Activated naive CD4-positive, alpha-beta T cell treated with anti-CD3 and anti-CD28 coated beads, Interleukin-2, amount 50 U/mL, for 16 hours (primary cell): ENCODE data around the gene TFB2M.
"Not testable (repeated sequence)": the region's sequence is repeated elsewhere in the genome, so short reads cannot be mapped to it uniquely, and the experiment has no call there.

Experiments used
- DNase-seq: peaks from one replicate; pipeline ENCODE4 v3.0.0-alpha.2; 2020

Gene TFB2M

DNA sequence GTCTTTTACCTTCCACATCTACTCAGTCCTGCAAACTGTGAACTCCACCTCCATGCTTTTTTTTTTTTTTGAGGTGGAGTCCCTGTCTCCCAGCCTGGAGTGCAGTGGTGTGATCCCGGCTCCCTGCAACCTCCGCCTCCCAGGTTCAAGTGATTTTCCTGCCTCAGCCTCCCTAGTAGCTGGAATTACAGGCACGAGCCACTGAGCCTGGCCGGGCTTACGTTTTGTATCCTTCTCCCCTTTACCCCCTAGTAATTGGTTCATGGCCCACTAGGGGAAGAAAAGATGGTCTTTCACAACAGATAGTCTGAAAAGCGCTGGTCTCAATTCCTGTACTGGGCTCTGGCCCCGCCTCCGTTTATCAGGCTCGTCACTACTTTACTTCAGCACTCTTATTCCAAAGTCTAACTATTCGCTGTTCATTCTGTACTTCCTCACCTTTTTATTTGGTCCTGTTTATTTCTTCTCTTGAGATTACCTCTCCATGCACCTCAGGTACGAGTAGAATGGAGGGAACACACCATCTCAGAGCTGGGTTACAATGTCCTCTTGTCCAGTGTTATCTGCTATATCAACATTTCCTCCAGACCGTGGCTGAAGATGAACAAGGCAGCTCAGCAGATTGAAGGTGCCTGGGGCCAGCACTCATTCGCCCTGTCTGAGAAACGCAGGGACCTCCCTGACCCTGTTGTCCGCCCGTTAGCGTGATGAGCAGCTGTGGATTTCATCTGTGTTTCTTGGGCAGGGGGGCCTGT is 16.4 kb upstream of the TFB2M start:
- no peak for DNase-seq

- no peak for DNase-seq
Measured at GRCh38 chr1:246580497-246581370, 14.7 kb upstream of the TFB2M start.

GRCh38 chr1:246579818-246580217 is 13.8 kb upstream of the TFB2M start:
- DNase-seq = no peak

- no peak for DNase-seq
Measured at GRCh38 chr1:246577720-246578106, 11.7 kb upstream of the TFB2M start.

DNA sequence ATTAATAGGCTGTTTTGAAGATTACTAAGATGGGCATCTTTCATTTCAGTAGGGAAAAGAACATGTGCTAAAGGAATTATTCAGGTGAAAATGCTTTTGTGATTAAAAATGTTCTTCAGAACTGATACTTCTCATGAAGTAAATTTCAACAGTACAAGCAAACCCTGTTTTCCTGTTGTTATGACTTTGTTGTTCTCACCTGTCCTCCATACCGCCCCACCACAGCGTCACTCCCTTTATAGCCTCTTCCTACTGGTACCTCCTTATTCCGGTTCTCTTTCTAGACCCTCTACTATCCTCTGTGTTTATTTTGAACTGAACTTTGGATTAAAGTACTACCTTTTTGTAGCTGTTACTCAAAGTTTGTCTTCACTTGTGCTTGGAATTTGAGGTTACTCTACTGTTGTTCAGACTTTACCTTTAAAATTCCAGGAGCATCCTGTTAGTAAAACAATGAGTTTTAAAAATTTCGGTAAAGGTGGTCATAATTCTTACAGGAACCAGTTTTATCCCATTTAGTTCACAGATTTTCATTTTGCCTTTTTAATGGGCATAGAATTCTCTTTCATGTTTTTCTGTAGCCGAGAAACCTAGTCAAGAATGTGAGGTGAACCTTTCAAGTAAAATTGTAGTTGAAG is 11.1 kb upstream of the TFB2M start:
- DNase-seq = no peak

GRCh38 chr1:246576709-246577032 is 10.6 kb upstream of the TFB2M start:
- DNase-seq = no peak

GRCh38 chr1:246573491-246573890 is 7.4 kb upstream of the TFB2M start:
- no peak for DNase-seq

DNA sequence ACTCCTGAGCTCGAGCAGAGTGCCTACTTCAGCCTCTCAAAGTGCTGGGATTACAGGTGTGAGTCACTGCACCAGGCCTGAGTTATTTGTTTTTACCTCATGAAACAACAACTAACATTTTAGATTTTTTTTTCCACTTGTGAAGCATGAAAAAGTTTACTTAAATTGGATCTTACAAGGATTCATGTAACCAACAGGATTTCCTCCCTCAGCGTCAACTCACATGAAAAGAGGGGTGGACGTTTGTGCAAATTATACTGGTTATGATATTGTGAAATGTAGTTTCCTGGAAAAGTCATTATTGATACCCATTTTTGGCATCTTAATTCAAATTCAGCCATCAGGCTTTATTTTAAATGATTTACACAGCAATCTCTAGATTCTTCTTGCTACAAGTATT is 6.7 kb upstream of the TFB2M start:
- DNase-seq = no peak

DNA sequence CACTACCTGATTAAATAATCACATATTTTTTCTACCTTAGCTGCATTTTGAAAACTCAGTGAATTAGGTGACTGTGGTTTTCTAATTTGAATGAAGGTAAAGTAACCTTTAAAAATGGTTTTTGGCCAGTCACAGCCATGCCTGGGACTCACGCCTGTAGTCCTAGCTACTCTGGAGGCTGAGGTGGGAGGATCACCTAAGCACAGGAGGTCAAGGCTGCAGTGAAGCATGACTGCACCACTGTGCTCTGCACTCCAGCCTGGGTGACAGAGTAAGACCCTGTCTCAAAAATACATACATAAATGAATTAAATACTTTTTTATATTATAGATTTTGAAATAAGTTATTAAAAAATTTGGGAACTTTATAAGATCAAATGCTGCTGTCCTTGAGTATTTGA is 5.9 kb upstream of the TFB2M start:
- DNase-seq = no peak

DNA sequence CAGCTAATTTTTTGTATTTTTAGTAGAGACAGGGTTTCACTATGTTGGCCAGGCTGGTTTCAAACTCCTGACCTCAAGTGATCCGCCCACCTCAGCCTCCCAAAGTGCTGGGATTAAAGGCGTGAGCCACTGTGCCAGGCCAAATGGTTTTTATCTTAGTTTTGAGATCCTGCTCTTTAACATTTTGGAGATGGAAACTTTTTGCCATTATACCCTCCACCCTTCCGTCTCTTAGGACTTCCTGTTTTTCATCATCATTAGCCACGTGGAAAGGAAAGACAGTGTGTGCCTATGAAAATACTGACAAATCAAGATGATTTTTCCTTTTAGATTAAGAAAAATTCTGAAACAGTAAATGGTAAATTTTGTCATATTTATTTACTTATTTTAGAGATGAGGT is 5.2 kb upstream of the TFB2M start:
- not testable (repeated sequence) for DNase-seq

DNA sequence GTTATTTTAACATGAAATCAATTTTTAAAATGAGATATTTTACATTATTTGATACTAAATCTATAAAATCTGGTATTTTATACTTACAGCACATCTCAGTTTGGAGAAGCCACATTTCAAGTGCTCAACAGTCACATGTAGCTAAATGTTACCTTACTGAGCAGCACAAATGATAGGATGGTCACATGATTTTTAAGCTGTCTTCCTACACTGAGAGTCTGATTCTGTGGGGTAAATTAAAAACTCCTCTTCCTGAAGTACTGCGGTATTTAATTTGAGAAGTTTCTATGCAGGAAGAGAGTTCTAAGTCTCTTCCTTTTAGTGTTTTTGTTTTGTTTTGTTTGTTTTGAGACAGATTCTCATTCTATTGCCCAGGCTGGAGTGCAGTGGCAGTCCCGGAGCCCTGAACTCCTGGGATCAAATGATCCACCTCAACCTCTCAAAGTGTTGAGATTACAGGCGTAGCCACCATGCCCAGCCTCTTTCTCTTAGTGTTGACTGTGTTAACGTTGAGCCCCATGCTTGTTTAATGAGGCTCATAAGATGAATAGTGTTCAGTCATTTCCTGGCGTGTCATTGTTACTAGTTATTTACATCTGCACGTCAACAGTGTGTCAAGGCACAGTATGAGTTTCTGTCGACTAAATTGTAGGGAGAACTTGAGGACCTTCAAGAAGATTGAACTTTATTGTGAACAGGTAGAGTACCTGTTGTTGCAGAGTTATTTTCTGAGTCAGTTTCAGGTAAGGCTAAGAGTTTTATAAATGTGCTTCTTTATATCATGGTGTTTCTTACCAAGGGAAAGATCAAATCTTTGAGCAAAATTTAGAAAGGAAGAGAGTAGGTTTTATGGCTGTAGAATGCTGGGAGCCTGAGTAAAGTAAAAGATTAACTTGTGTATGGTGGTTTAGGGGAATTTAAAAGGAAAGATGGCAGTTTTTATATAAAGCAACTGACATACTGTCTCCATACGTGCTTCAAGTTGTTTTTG is 3.5 kb upstream of the TFB2M start:
- DNase-seq = no peak

DNA sequence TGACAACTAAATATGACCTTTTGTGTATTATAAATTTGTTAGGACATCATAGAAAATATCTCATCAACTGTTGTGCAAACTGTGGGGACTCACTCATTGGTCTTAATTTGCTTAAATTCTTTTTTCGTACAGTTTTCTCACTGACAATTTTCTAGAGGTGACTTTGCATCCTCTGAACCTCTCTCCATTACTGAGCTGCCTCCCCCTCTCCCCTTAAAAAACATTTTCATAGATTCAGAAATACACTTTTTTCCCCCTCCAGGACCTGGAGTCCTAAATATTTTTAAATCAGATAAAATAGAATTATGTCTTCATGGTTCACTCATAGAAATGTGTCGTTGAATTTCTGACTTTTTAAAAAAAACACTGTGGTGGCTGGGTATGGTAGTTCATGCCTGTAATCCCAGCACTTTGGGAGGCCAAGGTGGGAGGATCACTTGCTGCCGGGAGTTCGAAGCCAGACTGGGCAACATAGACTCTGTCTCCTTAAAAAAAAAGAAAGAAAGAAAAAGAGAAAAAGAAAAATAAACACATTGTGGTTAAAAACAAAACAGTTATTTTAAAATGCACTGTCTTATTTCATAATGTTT is 1.7 kb upstream of the TFB2M start:
- no peak for DNase-seq

GRCh38 chr1:246566813-246567645 is 968 bp upstream of the TFB2M start:
- DNase-seq = no peak

GRCh38 chr1:246565751-246566127 is 322 bp downstream of the TFB2M start:
- no peak for DNase-seq

GRCh38 chr1:246564839-246565750 is 966 bp downstream of the TFB2M start:
- DNase-seq = no peak

- DNase-seq = not testable (repeated sequence)
Measured at GRCh38 chr1:246560833-246561232, 5.2 kb downstream of the TFB2M start.

DNA sequence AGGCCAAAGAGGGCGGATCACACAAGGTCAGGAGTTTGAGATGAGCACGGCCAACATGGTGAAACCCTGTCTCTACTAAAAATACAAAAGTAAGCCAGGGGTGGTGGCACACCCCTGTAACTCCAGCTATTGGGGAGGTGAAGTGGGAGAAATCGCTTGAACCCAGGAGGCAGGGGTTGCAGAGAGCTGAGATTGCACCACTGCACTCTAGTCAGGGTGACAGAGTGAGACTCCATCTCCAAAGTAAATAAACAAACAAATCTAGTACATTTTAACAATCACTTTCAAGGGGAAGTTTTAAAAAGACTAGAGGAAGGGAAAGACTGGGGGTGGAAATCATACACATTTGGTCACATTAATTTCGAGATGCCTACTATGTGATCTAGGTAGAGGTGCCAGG is 6.8 kb downstream of the TFB2M start:
- DNase-seq = no peak

DNA sequence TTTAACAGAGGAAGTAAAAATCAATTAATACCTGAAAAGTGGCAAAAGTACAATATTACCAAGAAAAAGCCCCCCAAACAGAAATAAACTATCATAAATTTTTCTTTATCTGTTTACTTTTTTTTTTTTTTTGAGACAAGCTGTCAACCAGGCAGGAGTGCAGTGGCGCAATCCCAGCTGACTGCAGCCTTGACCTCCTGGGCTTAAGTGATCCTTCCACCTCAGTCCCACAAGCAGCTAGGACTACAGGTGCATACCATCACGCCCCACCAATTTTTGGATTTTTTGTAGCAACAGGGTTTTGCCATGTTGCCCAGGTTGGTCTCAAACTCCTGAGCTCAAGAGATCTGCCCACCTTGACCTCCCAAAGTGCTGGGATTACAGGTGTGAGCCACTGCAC is 8.0 kb downstream of the TFB2M start:
- DNase-seq = no peak

- no peak for DNase-seq
Measured at GRCh38 chr1:246554201-246554600, 11.9 kb downstream of the TFB2M start.

DNA sequence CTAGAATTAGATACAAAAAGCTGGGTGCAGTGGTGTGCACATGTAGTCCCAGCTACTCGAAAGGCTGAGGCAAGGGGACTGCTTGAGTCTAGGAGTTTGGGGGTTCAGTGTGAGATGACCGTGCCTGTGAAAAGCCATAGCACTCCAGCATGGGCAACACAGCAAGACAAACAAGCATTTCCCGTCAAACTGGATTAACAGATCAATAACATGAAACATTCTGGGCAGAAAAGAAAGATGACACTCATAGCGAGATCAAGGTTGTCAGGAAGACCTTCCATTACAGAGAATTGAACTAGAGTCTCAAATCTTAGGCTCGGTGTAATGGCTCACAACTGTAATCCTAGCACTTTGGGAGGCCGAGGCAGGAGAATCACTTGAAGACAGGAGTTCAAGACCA is 14.0 kb downstream of the TFB2M start:
- no peak for DNase-seq
